Fibroblast of gingiva (primary cell): ENCODE measurements around the gene UNC93B1.
A peak's percentile ranks its signal among the peaks of the same experiment; 100 is the strongest.

Experiments used
- DNase-seq: peaks from one replicate; pipeline ENCODE4 v3.0.0-alpha.2; 2011; ENCODE audit warnings: low read depth

The UNC93B1 gene

DNA sequence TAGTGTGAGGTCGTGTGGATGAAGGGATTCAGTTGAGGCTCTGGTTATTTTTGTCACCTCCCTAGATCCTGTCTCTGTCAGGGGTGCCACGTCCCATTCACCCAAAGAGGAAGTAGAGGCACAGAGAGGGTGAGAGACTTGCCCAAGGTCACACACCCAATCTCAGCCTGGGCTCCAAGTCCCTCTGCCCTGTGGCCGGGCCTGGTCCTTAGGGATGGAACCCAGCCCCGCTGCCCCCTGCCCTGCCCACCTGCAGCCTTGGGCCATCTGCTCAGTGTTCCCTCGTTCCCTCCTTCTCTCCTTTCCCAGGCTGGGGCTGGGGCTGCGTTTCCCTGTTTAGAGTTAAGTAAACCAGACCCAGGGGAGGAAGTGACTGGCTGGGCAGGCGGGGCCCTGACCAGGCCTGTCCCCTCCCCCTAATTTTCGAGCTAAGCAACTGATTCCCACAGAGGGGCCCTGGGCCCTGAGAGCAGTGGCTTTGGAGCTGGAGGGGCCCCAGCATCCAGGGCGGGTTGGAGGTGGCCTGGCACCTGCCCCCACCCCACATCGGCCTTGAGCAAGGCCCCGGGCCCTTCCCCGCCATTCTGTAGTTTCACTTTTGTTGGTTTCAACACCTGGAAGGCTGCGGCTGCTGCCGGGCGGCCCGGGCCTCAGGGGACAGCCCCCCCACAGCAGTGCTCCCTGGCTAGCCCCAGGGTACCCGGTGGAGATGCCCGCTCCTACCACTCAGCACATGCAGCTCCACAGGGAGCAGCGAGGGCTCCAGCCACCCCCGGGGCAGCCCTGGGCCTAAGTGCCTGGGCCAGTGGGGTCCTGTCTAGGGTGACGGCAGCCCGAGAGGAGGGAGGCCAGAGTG, 36.4 kb upstream of the UNC93B1 start:
- DNase-seq = peak; percentile 73

DNA sequence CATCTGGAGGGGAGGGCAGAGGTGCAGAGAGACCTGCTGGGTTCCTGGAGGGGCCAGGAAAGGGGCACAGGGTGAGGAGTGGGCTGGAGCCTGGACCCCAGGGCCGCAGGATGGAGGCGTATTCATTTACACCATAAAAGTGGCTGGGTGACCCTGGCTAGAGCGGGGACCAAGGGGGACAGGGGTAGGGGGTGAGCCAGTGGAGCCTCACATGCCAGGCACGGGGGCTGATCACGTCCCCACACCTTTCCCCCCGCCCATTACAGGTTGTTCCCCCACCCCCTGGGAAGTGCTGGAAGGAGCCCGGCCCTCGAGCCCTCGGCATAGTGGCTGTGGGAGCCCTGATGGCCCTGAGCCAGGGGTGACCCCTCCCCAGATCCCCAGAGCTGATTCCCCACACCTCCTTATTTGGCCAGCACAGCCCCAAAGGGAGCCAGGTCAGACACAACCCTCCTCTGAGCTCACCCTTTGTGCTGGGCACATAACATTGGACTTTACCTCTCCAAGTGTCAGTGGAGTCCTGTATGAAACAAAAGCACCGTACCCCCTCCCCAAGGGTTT, 35.7 kb upstream of the UNC93B1 start:
- no peak for DNase-seq

GRCh38 chr11:68038718-68039525, 35.0 kb upstream of the UNC93B1 start, which contains the start of gene TCIRG1:
TCIRG1 (plus strand) TSS chr11:68039025; CDS start chr11:68041272, 2,247 bp downstream.
- DNase-seq = peak; percentile 83

DNA sequence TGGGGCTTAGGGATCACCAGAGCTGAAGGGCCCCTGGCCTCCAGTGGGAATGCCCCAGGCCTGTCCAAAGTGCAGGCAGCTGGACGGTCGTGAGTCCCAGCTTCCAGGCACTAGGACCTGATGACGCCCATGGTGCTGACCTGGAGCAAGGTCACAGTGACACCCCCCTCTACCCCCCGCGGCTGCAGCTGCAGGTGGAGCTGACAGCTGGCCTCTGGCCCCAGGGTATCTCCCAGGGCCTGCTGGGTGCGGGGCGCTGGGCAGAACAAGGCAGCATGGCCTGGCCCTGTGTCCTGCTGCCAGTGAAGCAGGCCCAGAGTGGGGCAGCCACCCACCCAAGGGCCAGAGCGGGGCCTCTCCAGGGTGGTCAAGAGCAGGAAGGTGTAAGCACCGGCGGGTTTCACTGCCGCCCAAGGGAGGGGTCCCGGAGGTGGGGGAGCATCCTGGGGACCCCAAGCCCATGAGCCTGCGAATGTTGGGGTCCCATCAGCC, 34.4 kb upstream of the UNC93B1 start:
- DNase-seq = no peak

- no peak for DNase-seq
These were observed 33.7 kb upstream of the UNC93B1 start for GRCh38 chr11:68037411-68038225.

DNA sequence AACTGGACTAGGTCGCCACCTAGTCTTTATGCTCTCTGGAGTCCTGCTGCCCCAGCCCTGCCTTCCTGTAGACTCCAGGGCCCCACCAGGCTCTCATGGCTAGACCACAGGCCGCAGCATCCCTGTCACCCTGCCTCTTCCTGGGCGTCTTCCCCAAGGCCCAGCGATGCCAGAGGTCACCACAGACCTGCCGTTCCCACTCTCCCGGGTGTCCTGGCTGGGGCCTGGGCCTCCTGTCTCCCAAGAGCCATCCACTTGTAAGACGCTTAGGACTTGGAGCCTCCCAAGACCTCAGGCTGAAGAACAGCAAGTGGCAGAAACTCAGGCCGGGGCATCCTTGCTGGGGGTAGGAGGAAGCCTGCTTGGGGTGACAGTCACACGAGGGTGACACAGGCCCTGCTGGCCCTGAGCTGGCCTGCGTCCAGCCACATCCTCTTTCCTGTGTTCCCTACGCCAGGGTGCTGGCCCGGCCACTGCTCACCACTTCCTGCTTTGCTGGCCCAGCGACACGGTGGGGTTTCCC, 32.9 kb upstream of the UNC93B1 start:
- DNase-seq = no peak

- DNase-seq = no peak
These were observed 32.3 kb upstream of the UNC93B1 start for GRCh38 chr11:68036141-68036716.

DNA sequence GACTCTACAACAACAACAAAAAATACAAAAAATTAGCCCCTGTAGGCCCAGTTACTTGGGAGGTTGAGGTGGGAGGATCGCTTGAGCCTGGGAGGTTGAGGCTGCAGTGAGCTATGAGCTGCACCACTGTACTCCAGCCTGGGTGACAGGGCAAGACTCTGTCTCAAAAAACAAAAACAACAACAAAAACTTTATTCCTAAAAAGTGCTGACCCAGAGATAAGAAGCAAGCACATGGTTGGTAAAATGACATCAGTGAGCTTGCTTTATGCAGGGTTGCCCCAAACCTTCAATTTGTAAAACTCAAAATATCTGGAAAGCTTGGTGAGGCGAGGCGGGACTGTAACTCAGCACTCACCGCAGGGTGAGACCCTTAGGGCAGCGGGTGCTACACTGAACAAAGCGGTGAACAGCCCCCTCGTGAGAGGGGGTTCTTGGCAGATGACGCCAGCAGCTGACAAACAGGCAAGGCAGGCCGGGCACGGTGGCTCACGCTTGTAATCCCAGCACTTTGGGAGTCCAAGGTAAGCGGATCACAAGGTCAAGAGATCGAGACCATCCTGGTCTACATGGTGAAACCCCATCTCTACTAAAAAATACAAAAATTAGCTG, 31.5 kb upstream of the UNC93B1 start:
- DNase-seq = no peak

- DNase-seq = no peak
These were observed 29.8 kb upstream of the UNC93B1 start for GRCh38 chr11:68033708-68034045.

- no peak for DNase-seq
These were observed 29.3 kb upstream of the UNC93B1 start for GRCh38 chr11:68032997-68033707.

DNA sequence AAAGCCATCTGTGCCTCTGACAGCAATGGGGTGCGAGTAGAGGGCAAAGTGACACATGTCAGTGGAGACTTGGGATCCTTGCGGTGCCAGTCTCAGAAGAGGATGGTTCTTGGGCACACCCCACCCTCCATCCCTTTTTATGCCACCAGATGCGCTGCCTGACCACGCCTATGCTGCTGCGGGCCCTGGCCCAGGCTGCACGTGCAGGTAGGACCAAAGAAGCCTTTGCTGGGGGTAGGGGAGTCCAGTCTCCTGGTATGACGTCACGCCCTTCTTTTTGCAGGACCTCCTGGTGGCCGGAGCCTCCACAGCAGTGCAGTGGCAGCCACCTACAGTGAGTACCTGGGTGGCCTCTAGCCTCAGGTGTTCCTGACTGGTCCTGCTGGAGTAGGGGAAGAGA, 28.1 kb upstream of the UNC93B1 start:
- no peak for DNase-seq

DNA sequence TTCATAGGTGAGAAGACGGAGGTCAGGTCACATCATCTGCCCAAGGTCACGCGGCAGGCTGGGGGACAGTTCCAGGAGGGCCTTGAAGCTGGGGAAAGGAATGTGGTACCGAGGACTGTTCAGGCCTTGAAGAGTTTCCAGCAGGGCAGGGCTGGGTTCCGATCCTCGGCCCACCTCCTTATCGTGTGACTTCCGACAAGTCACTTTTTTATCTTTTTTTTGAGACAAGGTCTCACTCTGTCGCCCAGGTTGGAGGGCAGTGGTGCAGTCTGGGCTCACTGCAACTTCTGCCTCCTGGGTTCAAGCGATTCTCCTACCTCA, 27.2 kb upstream of the UNC93B1 start:
- no peak for DNase-seq

GRCh38 chr11:68030318-68031143, 26.6 kb upstream of the UNC93B1 start, which contains the start of gene NDUFS8:
NDUFS8 (plus strand) TSS chr11:68030681; CDS start chr11:68032152, 1,471 bp downstream.
- peak; percentile 99 for DNase-seq

GRCh38 chr11:68028802-68029545, 25.1 kb upstream of the UNC93B1 start:
- DNase-seq = no peak

GRCh38 chr11:68027667-68028066, 23.8 kb upstream of the UNC93B1 start:
- no peak for DNase-seq

GRCh38 chr11:68026391-68027105, 22.7 kb upstream of the UNC93B1 start:
- DNase-seq = no peak

DNA sequence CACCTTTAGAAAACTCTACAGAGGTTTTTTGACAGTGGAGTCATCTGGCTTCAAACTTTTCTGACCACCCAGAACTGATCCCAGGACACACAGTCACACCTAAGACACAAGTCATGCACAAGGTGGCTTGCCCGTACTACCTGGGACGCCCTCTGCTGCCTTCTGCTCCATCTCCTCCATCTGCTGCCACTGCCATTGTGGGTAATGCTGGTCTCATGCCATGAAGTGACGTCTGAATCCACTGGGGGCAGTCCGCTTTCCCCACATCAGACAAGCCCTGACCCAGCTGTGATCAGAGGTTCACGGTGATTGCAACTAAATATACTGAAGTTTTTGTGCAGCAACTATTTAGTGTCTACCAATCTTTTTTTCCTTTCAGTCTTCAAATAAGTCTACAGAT, 21.1 kb upstream of the UNC93B1 start:
- no peak for DNase-seq

- no peak for DNase-seq
These were observed 20.6 kb upstream of the UNC93B1 start for GRCh38 chr11:68024508-68024907.
